Fibroblast of lung (primary cell): Measurements from ENCODE around the gene ECHS1. TPM values are rescaled to one million over a fixed set of nuclear protein-coding genes. Genes with fewer than 3 reads are reported as not detected.

Experiments
- DNase-seq, 2 donors: peaks; one replicate each; pipeline versions ENCODE4 v3.0.0 to v3.0.0-alpha.2; 2010; ENCODE audit warnings: low read depth in 2 of 2
- H2AFZ ChIP-seq: 2 replicates; pipeline ENCODE4 v1.5.1; 2012; ENCODE audit warnings: low read length, control low read depth, inconsistent platforms
- H3K27ac ChIP-seq: 2 replicates; pipeline ENCODE4 v1.5.1; 2011; ENCODE audit warnings: low read length, control low read depth; ENCODE audit not compliant: insufficient read depth
- H3K27me3 ChIP-seq: 2 replicates; pipeline ENCODE4 v1.5.1; 2011; ENCODE audit warnings: mild to moderate bottlenecking, low read length; ENCODE audit not compliant: control insufficient read depth, insufficient read depth
- H3K36me3 ChIP-seq: 2 replicates; pipeline ENCODE4 v1.5.1; 2011; ENCODE audit warnings: low read length; ENCODE audit not compliant: control insufficient read depth, insufficient read depth
- H3K4me1 ChIP-seq: 2 replicates; pipeline ENCODE4 v1.5.1; 2011; ENCODE audit warnings: low read length; ENCODE audit not compliant: control insufficient read depth, insufficient read depth; ENCODE audit errors: extremely low read depth
- H3K4me2 ChIP-seq: 2 replicates; pipeline ENCODE4 v1.5.1; 2011; ENCODE audit warnings: low read length, control low read depth; ENCODE audit not compliant: insufficient read depth; ENCODE audit errors: extremely low read depth
- H3K4me3 ChIP-seq, 4 experiments: fragments of 200-600 bp in 1 of 4; sonication (generic) in 1 of 4; replicated peaks in 1 of 4; 2 replicates each; pipeline ENCODE4 v1.5.1; 2011 to 2016; ENCODE audit warnings: low read length in 4 of 4, low read depth in 3 of 4, mild to moderate bottlenecking in 3 of 4, control low read depth in 2 of 4, inconsistent platforms in 1 of 4, mixed read lengths in 1 of 4; ENCODE audit not compliant: insufficient read depth in 1 of 4; ENCODE audit errors: control extremely low read depth in 1 of 4
- H3K79me2 ChIP-seq: 2 replicates; pipeline ENCODE4 v1.5.1; 2012; ENCODE audit warnings: mild to moderate bottlenecking, low read length, inconsistent platforms; ENCODE audit not compliant: control insufficient read depth, insufficient read depth
- H3K9ac ChIP-seq: 2 replicates; pipeline ENCODE4 v1.5.1; 2011; ENCODE audit warnings: mild to moderate bottlenecking, low read length, control low read depth; ENCODE audit not compliant: insufficient read depth
- H3K9me3 ChIP-seq: 2 replicates; pipeline ENCODE4 v1.5.1; 2012; ENCODE audit warnings: low read depth, low read length; ENCODE audit not compliant: control insufficient read depth, insufficient read depth
- H4K20me1 ChIP-seq: 2 replicates; pipeline ENCODE4 v1.5.1; 2011; ENCODE audit warnings: low read length; ENCODE audit not compliant: control insufficient read depth, insufficient read depth; ENCODE audit errors: extremely low read depth
- EZH2 ChIP-seq: IDR thresholded peaks from 2 replicates; pipeline ENCODE4 v1.5.1; 2012; ENCODE audit warnings: low read length, control low read depth, mild to moderate bottlenecking; ENCODE audit errors: missing control alignments
- polyA plus RNA-seq, 2 donors: library from polyadenylated mRNA; depleted of rRNA in 1 of 2; stranded (reverse) in 1 of 2; unstranded in 1 of 2; fragments of >200 nt; gene quantifications; 2 replicates each; pipeline ENCODE4 v1.2.1, GENCODE V29; 2011 to 2012; ENCODE audit warnings: missing spikeins in 1 of 2
- total RNA-seq: library from RNA; depleted of rRNA; stranded (reverse); fragments of >200 nt; gene quantifications from 2 replicates; pipeline ENCODE4 v1.2.1, GENCODE V29; 2014
- TF ChIP-seq, protein P1 (sequence below), 2 donors: IDR thresholded peaks in 1 of 2; conservative IDR thresholded peaks in 1 of 2; 1 replicate in 1 of 2; 2 replicates in 1 of 2; pipeline ENCODE4 v1.5.1; 2011 to 2012; ENCODE audit warnings: low read length in 2 of 2, control low read depth in 1 of 2, inconsistent platforms in 1 of 2, low read depth in 1 of 2, mild to moderate bottlenecking in 1 of 2

ECHS1 gene
- total and polyA plus RNA-seq, 2 donors (not counting 1 experiment from before 2014, with no cell fraction given), result 63.9 to 71.9 TPM

GRCh38 chr10:133399123-133399601 lies 26.0 kb upstream of the ECHS1 start:
- H3K27me3 ChIP-seq, result no peaks in the 10 kb centered on the region
- H3K4me2 ChIP-seq, result no peak overlapping the region
- TF ChIP-seq, protein P1, sequence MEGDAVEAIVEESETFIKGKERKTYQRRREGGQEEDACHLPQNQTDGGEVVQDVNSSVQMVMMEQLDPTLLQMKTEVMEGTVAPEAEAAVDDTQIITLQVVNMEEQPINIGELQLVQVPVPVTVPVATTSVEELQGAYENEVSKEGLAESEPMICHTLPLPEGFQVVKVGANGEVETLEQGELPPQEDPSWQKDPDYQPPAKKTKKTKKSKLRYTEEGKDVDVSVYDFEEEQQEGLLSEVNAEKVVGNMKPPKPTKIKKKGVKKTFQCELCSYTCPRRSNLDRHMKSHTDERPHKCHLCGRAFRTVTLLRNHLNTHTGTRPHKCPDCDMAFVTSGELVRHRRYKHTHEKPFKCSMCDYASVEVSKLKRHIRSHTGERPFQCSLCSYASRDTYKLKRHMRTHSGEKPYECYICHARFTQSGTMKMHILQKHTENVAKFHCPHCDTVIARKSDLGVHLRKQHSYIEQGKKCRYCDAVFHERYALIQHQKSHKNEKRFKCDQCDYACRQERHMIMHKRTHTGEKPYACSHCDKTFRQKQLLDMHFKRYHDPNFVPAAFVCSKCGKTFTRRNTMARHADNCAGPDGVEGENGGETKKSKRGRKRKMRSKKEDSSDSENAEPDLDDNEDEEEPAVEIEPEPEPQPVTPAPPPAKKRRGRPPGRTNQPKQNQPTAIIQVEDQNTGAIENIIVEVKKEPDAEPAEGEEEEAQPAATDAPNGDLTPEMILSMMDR (conservative IDR thresholded peaks at IDR 0.05 in 1 of 2, IDR thresholded peaks at IDR 0.05 in 1 of 2; ENCODE audit: low read depth in 1 of 2, low read length in 2 of 2), result no peak
- peaks cover 24% of the 10 kb centered on the region for H3K36me3 ChIP-seq
- no peak for DNase-seq
- no peak overlapping the region for H3K9ac ChIP-seq
- H3K27ac ChIP-seq, result no peak overlapping the region
- no peaks in the 10 kb centered on the region for H3K9me3 ChIP-seq
- peaks cover 34% of the 10 kb centered on the region for H3K79me2 ChIP-seq
- H4K20me1 ChIP-seq, result no peaks in the 10 kb centered on the region
- no peak overlapping the region for H2AFZ ChIP-seq
- no peaks in the 10 kb centered on the region for H3K4me1 ChIP-seq
- no peak overlapping the region for H3K4me3 ChIP-seq

DNA sequence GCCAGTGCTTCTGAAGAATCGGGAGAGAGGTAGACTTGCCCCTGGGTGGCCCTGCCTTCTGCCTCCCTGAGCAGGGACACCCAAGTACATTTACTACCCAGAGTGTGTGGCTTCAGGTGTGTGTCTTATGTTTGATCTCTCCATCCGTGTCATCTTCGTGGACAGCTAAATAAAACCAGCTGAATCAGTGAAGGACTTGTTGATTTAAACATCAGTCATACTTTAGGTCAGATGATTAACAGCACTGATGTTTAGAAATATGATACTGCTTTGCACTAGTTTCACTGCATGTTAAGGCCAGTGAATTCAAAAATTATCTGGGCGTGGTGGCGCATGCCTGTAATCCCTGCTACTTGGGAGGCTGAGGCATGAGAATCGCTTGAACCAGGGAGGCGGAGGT lies 24.8 kb upstream of the ECHS1 start:
- no peaks in the 10 kb centered on the region for H4K20me1 ChIP-seq
- H3K4me3 ChIP-seq, result no peak overlapping the region
- no peak overlapping the region for H2AFZ ChIP-seq
- H3K4me2 ChIP-seq, result no peak overlapping the region
- DNase-seq, result no peak
- no peaks in the 10 kb centered on the region for H3K4me1 ChIP-seq
- TF ChIP-seq EZH2, result no peak
- H3K27ac ChIP-seq, result no peak overlapping the region
- H3K27me3 ChIP-seq, result no peaks in the 10 kb centered on the region
- no peaks in the 10 kb centered on the region for H3K9me3 ChIP-seq
- peaks cover 34% of the 10 kb centered on the region for H3K79me2 ChIP-seq
- peaks cover 20% of the 10 kb centered on the region for H3K36me3 ChIP-seq
- H3K9ac ChIP-seq, result no peak overlapping the region

GRCh38 chr10:133396035-133396624 lies 23.0 kb upstream of the ECHS1 start:
- H2AFZ ChIP-seq, result no peak overlapping the region
- no peaks in the 10 kb centered on the region for H3K4me1 ChIP-seq
- no peak overlapping the region for H3K4me2 ChIP-seq
- H3K79me2 ChIP-seq, result peaks cover 34% of the 10 kb centered on the region
- H3K36me3 ChIP-seq, result peaks cover 10% of the 10 kb centered on the region
- H3K9ac ChIP-seq, result no peak overlapping the region
- H3K9me3 ChIP-seq, result no peaks in the 10 kb centered on the region
- TF ChIP-seq, protein P1 (conservative IDR thresholded peaks at IDR 0.05 in 1 of 2, IDR thresholded peaks at IDR 0.05 in 1 of 2; ENCODE audit: low read depth in 1 of 2, low read length in 2 of 2), result no peak
- no peak for TF ChIP-seq EZH2
- H3K27ac ChIP-seq, result no peak overlapping the region
- no peak for DNase-seq
- no peaks in the 10 kb centered on the region for H4K20me1 ChIP-seq
- H3K27me3 ChIP-seq, result no peaks in the 10 kb centered on the region
- no peak overlapping the region for H3K4me3 ChIP-seq
